CD4-positive, alpha-beta T cell treated with Interleukin-21 for 1 hour (primary cell): Measurements from ENCODE around the gene C4orf50.

Source experiments
- DNase-seq: peaks from one replicate; pipeline ENCODE4 v3.0.0-alpha.2; 2020

C4orf50 gene

GRCh38 chr4:6043188-6043587 is 25.0 kb upstream of the C4orf50 start:
- no peak for DNase-seq

- no peak for DNase-seq
Measured at GRCh38 chr4:6042293-6043063, 24.2 kb upstream of the C4orf50 start.

GRCh38 chr4:6041800-6042199 is 23.6 kb upstream of the C4orf50 start:
- DNase-seq: no peak

- no peak for DNase-seq
Measured at GRCh38 chr4:6038711-6039110, 20.5 kb upstream of the C4orf50 start.

GRCh38 chr4:6035786-6036185 is 17.6 kb upstream of the C4orf50 start:
- no peak for DNase-seq

- no peak for DNase-seq
Measured at GRCh38 chr4:6033381-6033780, 15.2 kb upstream of the C4orf50 start.

GRCh38 chr4:6032249-6033244 is 14.3 kb upstream of the C4orf50 start:
- no peak for DNase-seq

GRCh38 chr4:6031846-6032245 is 13.6 kb upstream of the C4orf50 start:
- no peak for DNase-seq

GRCh38 chr4:6030679-6031078 is 12.4 kb upstream of the C4orf50 start:
- no peak for DNase-seq

- DNase-seq: no peak
Measured at GRCh38 chr4:6029254-6029653, 11.0 kb upstream of the C4orf50 start.

GRCh38 chr4:6028168-6028567 is 9.9 kb upstream of the C4orf50 start:
- no peak for DNase-seq

- no peak for DNase-seq
Measured at GRCh38 chr4:6027392-6027791, 9.2 kb upstream of the C4orf50 start.

GRCh38 chr4:6024313-6024960 is 6.2 kb upstream of the C4orf50 start:
- DNase-seq: no peak

- no peak for DNase-seq
Measured at GRCh38 chr4:6023731-6024130, 5.5 kb upstream of the C4orf50 start.

GRCh38 chr4:6022607-6023288 is 4.5 kb upstream of the C4orf50 start:
- DNase-seq: no peak

GRCh38 chr4:6021831-6022606 is 3.8 kb upstream of the C4orf50 start:
- no peak for DNase-seq

- DNase-seq: no peak
Measured at GRCh38 chr4:6020613-6021012, 2.4 kb upstream of the C4orf50 start.

- DNase-seq: peak; percentile 38
Measured at GRCh38 chr4:6019316-6020263, 1.4 kb upstream of the C4orf50 start.

- DNase-seq: no peak
Measured at GRCh38 chr4:6017800-6018199, 431 bp downstream of the C4orf50 start.

GRCh38 chr4:6017030-6017429 is 1.2 kb downstream of the C4orf50 start:
- DNase-seq: no peak

GRCh38 chr4:6013564-6013963 is 4.7 kb downstream of the C4orf50 start:
- no peak for DNase-seq
